HG03280 (cell line): ENCODE data around the gene MTFR1L.

Experiments
- ATAC-seq: cut with Tn5 transposase; IDR thresholded peaks from one replicate; pipeline ENCODE4 v1.9.1; 2021; ENCODE audit warnings: mild to moderate bottlenecking, moderate library complexity; ENCODE audit not compliant: unreplicated experiment

MTFR1L gene

DNA sequence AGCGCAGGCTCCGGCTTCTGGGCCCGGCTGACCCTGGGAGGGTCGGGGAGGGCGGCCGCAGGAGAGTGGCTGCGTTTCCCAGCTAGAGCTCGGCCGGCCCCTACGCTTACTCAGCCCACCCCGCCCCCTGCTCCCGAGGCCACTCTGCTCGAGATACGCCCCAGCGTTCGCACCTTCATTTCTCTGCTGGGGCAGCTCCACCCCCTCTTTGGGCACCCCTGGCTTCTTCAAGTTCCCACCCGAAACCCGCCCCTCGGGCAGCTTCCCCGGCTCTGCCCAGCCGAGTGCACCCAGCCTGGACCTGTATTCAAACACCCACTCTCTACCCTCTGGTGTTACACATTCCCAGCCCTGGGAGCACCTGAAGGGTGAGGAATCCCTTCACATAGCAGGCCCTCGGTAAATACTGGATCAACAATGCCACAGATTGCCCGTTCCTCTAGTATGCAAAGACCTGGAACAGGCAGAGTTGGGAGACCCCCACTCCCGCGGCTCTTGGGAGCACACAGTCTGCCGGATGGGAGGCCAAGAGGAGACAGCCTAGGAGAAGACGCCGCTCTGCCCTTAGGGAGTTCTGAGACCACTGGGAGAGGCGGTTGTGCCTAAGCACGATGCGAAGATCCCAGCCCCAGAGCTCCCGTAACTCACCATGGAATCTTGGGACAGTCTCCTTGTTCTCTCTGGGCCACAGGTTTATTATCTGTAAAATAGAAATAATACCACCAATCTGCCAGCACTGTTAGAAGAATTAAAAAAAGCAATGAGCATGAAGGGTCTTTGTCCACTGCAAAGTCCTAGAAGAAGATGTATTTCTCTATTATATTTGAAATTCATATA lies 56.3 kb downstream of the MTFR1L start:
- ATAC-seq = no peak

- no peak for ATAC-seq
These were observed 56.9 kb downstream of the MTFR1L start for GRCh38 chr1:25876693-25877077.

GRCh38 chr1:25877155-25877554 lies 57.4 kb downstream of the MTFR1L start:
- ATAC-seq = no peak

- ATAC-seq = no peak
These were observed 58.9 kb downstream of the MTFR1L start for GRCh38 chr1:25878690-25879089.

GRCh38 chr1:25879675-25880074 lies 59.9 kb downstream of the MTFR1L start:
- ATAC-seq = no peak

GRCh38 chr1:25880518-25880917 lies 60.8 kb downstream of the MTFR1L start:
- ATAC-seq = no peak

DNA sequence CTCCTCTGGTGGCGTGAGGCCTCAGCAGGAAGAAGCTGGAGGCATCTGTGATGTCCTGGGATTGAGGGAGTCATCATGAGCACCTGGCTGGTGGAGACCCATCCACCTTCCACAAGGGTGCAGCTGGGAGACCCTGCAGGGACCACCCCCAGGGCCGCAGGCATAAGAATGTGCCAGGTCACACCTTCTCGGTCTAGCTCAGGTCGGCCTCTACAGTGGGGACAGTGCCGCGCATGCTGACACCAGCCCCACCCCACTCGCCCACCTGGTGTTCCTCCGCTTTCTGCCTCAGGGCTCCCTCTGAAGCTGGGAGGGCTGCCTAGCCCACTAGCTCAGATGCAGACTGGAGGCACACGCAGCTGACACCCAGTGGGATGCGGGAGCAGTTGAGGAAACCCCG lies 61.5 kb downstream of the MTFR1L start:
- ATAC-seq = no peak
